Astrocyte (in vitro differentiated cells and primary cell): ENCODE results near the gene FAHD2A. TPM values are rescaled to one million over a fixed set of nuclear protein-coding genes. Genes with fewer than 3 reads are reported as not detected.
A peak's percentile ranks its signal among the peaks of the same experiment; 100 is the strongest.
"Not testable (repeated sequence)": the region's sequence is repeated elsewhere in the genome, so short reads cannot be mapped to it uniquely, and the experiment has no call there.

Experiments
- DNase-seq: peaks from one replicate; pipeline ENCODE4 v3.0.0-alpha.2; 2010; ENCODE audit warnings: low read depth
- FAIRE-seq: peaks from 2 replicates; lab custom pipeline; 2011; peaks lifted over from hg19 to GRCh38; lab: Jason Lieb, UNC
- H2AFZ ChIP-seq: 2 replicates; pipeline ENCODE4 v1.6.0; 2012; ENCODE audit warnings: low read depth, low read length, inconsistent platforms
- H3K27ac ChIP-seq: 2 replicates; pipeline ENCODE4 v1.5.1; 2011; ENCODE audit warnings: low read depth, low read length, inconsistent platforms
- H3K27me3 ChIP-seq: 2 replicates; pipeline ENCODE4 v1.6.0; 2011; ENCODE audit warnings: low read length, inconsistent platforms; ENCODE audit not compliant: insufficient read depth
- H3K36me3 ChIP-seq: 2 replicates; pipeline ENCODE4 v1.5.1; 2011; ENCODE audit warnings: low read length, inconsistent platforms; ENCODE audit not compliant: insufficient read depth
- H3K4me1 ChIP-seq: 2 replicates; pipeline ENCODE4 v1.5.1; 2011; ENCODE audit warnings: low read length, inconsistent platforms; ENCODE audit not compliant: insufficient read depth
- H3K4me2 ChIP-seq: 2 replicates; pipeline ENCODE4 v1.6.0; 2012; ENCODE audit warnings: low read length, inconsistent platforms
- H3K4me3 ChIP-seq: 2 replicates; pipeline ENCODE4 v1.5.1; 2011; ENCODE audit warnings: low read depth, mild to moderate bottlenecking, low read length, inconsistent platforms; ENCODE audit not compliant: insufficient read depth
- H3K79me2 ChIP-seq: 2 replicates; pipeline ENCODE4 v1.6.0; 2012; ENCODE audit warnings: mild to moderate bottlenecking, low read length, inconsistent platforms; ENCODE audit not compliant: insufficient read depth
- H3K9ac ChIP-seq: 2 replicates; pipeline ENCODE4 v1.6.0; 2012; ENCODE audit warnings: mild to moderate bottlenecking, low read length, inconsistent platforms
- H3K9me3 ChIP-seq: 2 replicates; pipeline ENCODE4 v1.5.1; 2012; ENCODE audit warnings: low read depth, mild to moderate bottlenecking, low read length, inconsistent platforms; ENCODE audit not compliant: insufficient read depth
- H4K20me1 ChIP-seq: 2 replicates; pipeline ENCODE4 v1.6.0; 2012; ENCODE audit warnings: low read length, inconsistent platforms; ENCODE audit not compliant: insufficient read depth
- H3K27ac Mint-ChIP-seq: one replicate; pipeline ENCODE4 v1.8.0; 2021; ENCODE audit warnings: mild to moderate bottlenecking, mixed read lengths; ENCODE audit not compliant: unreplicated experiment
- H3K27me3 Mint-ChIP-seq: one replicate; pipeline ENCODE4 v1.8.0; 2021; ENCODE audit warnings: low read depth, mixed read lengths; ENCODE audit not compliant: unreplicated experiment
- H3K36me3 Mint-ChIP-seq: one replicate; pipeline ENCODE4 v1.8.0; 2021; ENCODE audit warnings: low read depth, mixed read lengths; ENCODE audit not compliant: unreplicated experiment
- H3K4me1 Mint-ChIP-seq: one replicate; pipeline ENCODE4 v1.8.0; 2021; ENCODE audit warnings: low read depth, mixed read lengths; ENCODE audit not compliant: unreplicated experiment
- H3K4me3 Mint-ChIP-seq: one replicate; pipeline ENCODE4 v1.8.0; 2021; ENCODE audit warnings: mild to moderate bottlenecking, moderate library complexity, mixed read lengths; ENCODE audit not compliant: unreplicated experiment
- H3K9me3 Mint-ChIP-seq: one replicate; pipeline ENCODE4 v1.8.0; 2021; ENCODE audit warnings: mild to moderate bottlenecking, mixed read lengths; ENCODE audit not compliant: unreplicated experiment
- total RNA-seq: library from RNA; stranded (reverse); gene quantifications from 2 replicates; pipeline ENCODE4 v1.2.1, GENCODE V29; 2021

FAHD2A gene
- total RNA-seq, 1 donor from 2014 or later: 21.9 TPM

DNA sequence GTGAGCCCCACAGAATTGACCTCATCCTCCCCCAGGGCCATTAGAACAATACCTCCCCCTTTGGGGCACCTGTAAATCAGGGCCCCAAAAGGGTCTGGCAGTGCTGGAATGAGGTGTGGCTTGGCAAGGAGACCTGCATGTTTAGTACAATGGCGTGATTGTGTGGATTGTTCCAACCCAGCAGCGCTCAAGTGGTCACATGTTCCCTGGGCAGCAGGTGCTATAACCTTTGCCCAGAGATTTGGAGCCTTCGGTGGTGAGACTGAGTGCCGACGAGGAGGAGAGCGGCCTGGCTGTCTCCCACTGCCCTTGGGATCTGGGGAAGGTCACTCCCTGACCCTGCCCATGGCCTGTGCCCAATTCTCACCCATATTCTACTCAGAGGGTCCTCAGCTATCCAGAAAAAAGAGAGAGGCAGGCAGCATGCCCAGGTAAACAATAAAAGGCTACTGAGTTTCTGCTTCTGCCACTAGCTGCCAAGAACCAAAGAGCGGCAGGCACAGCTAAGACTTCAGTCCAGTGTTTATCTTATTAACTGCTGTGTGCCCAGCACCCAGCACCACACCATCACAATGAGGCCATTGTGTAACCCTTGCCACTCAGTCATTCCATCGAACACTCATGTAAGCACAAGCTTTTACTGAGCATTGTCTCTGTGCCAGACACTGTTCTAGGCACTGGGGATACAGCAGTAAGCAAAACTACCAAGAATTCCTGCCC is 27.4 kb downstream of the FAHD2A start:
- H3K36me3 Mint-ChIP-seq, H3K9me3 ChIP-seq, H3K27ac ChIP-seq, FAIRE-seq, H3K4me3 ChIP-seq, H3K9ac ChIP-seq, H3K27me3 ChIP-seq, H3K4me2 ChIP-seq, H2AFZ ChIP-seq, H3K9me3 Mint-ChIP-seq, H3K27ac Mint-ChIP-seq, H3K79me2 ChIP-seq, H3K27me3 Mint-ChIP-seq, H3K36me3 ChIP-seq, H3K4me3 Mint-ChIP-seq, H4K20me1 ChIP-seq, H3K4me1 ChIP-seq, H3K4me1 Mint-ChIP-seq, DNase-seq: not testable (repeated sequence)

DNA sequence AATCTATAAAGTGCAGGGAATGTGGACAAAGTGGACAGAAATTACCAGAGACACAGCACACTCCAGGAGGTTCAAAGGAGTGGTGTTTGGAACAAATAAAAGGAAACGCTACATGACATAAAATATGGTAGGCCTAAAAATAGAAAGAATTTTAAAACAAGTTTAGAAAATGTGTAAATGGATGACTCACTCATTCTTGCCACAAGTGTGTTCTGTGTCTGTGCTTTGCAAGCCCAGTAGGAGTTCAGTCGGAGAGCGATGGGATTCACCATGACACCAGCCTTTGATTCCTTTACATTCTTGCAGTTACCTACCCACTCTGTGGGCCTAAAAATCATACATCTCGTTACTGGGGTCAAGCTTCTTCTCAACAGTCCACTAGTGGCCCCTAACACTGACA is 30.9 kb downstream of the FAHD2A start:
- peak; percentile 64 for FAIRE-seq

DNA sequence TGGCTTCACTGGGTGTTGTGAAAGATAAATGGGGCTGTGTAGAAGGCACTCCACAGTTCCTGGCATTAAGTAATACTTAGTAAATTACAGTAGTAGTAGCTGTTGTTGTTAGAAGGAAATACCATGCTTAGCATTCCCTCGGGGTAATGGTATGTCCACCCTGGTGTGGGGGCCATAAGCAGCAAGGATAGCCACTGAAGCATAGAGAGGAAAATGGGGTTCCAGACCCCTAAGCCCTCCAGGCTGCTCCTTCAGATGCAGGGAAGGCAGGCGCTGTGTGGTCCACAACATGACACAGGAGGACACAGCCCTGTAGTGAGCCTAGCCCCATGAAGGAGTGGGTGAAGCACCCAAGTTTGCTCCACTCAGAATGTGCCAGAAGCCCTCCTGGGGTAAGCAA is 31.5 kb downstream of the FAHD2A start:
- not testable (repeated sequence) for H3K4me1 ChIP-seq, FAIRE-seq, H3K36me3 Mint-ChIP-seq, H3K79me2 ChIP-seq, H3K4me3 ChIP-seq, H3K9me3 ChIP-seq, H3K4me1 Mint-ChIP-seq, H4K20me1 ChIP-seq, H3K9me3 Mint-ChIP-seq, H3K27me3 Mint-ChIP-seq, H2AFZ ChIP-seq, H3K36me3 ChIP-seq, H3K27me3 ChIP-seq, H3K4me3 Mint-ChIP-seq
- H3K4me2 ChIP-seq: peak overlapping the region; percentile 33
- H3K27ac ChIP-seq: peak overlapping the region; percentile 89
- H3K9ac ChIP-seq: peak overlapping the region; percentile 66
- H3K27ac Mint-ChIP-seq: peak overlapping the region; percentile 53
- DNase-seq: peak; percentile 15

More for the DNA sequence above, 30.9 kb downstream of the FAHD2A start:
- H4K20me1 ChIP-seq, H3K9ac ChIP-seq, H3K4me3 Mint-ChIP-seq, H3K27me3 ChIP-seq, H3K36me3 Mint-ChIP-seq, H3K4me1 ChIP-seq, H3K36me3 ChIP-seq, H2AFZ ChIP-seq, H3K4me3 ChIP-seq, H3K4me1 Mint-ChIP-seq, H3K27me3 Mint-ChIP-seq, H3K4me2 ChIP-seq, H3K9me3 ChIP-seq, H3K9me3 Mint-ChIP-seq, H3K27ac Mint-ChIP-seq, DNase-seq, H3K79me2 ChIP-seq: not testable (repeated sequence)
- H3K27ac ChIP-seq: peak overlapping the region; percentile 33

DNA sequence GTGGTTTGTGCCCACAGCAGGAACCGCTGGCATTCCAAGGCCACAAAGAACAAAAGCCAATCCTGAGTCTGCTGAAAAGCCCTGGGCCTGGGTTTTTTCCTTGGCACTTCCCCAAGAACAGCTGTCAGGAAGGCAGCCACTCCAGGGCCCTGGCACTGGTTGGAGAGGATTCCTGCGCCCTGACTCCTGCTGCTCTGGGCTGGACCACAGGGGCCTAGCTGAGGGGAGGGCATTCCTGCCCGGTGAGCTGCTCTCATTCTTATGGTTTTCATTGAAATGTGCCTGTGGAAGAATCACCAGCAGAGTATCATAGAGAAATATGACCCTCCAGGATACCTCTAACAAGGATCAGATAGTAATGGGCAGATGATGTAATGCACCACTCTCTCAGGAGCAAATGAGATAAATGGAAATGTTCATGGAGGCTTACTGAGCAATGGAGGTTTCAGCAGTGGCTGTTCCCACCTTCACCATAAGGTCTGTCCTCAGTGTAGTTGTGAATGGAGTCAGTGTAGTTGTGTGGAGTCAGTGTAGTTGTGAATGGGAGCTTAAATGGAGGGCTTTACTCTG is 32.1 kb downstream of the FAHD2A start:
- not testable (repeated sequence) for H3K9me3 ChIP-seq, H3K9me3 Mint-ChIP-seq
- peak; percentile 92 for FAIRE-seq

DNA sequence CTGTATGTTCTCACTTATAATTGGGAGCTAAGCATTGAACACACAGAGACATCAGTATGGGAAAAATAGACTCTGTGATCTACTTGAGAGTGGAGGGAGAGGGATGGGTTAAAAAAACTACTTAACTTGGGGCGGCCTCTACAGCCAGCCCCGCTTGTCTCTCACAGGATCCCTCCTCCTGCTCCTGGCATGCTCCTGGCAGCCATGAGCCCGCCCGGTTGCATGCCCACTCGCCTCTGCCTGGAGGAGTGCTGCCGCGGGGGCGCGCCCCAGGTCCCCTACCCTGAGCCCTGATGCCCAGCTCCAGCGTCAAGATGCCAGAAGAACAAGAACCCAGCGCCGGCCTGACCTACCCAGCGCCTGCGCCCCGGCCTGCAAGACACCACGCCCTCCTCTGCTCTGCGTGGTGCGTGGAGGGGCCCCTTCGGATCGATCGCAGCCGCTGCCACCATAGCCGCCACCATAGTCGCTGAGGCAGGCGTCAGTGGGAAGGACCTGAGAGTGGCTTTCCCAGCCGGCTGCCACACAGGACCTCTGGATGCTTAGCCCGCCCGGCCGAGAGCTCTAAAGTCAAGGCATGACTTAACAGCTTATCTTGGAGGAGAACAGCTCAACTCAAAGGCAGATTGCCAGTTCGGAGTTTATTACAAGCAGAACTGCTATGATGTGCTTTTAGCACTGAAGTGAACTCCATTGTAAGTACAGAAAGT is 32.8 kb downstream of the FAHD2A start:
- H3K79me2 ChIP-seq, H3K9ac ChIP-seq, H3K9me3 Mint-ChIP-seq, FAIRE-seq, H4K20me1 ChIP-seq, H3K27ac ChIP-seq, H3K4me1 ChIP-seq, H3K4me2 ChIP-seq, H3K27me3 ChIP-seq, H3K4me3 Mint-ChIP-seq, H3K36me3 Mint-ChIP-seq, H2AFZ ChIP-seq, H3K4me3 ChIP-seq, DNase-seq, H3K9me3 ChIP-seq, H3K27me3 Mint-ChIP-seq, H3K36me3 ChIP-seq, H3K27ac Mint-ChIP-seq, H3K4me1 Mint-ChIP-seq: not testable (repeated sequence)

More for the DNA sequence above, 32.1 kb downstream of the FAHD2A start:
- H2AFZ ChIP-seq, H3K36me3 ChIP-seq, H3K4me2 ChIP-seq, H4K20me1 ChIP-seq, H3K27me3 Mint-ChIP-seq, H3K4me3 Mint-ChIP-seq, H3K4me1 ChIP-seq, H3K79me2 ChIP-seq, H3K27ac Mint-ChIP-seq, H3K9ac ChIP-seq, H3K36me3 Mint-ChIP-seq, H3K27ac ChIP-seq, H3K4me1 Mint-ChIP-seq, H3K27me3 ChIP-seq, H3K4me3 ChIP-seq: not testable (repeated sequence)
- peak; percentile 86 for DNase-seq

DNA sequence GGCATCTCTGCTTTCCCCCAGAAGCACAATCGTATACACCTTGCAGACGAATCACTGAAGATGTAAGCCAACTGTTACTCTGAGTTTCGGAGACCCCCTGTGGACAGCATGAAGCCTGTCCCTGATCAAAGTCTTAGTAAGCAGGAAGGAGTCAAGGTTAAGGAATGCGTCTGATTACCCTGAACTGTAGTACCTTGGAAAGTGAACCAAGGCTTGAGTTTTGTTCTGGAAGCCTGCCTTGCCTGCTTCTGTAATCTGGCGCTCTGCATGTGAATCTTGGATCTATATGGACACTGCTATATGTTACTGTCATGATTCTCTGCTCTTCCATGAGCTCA is 33.3 kb downstream of the FAHD2A start:
- not testable (repeated sequence) for H3K36me3 ChIP-seq, H3K4me1 Mint-ChIP-seq, H3K4me3 ChIP-seq, H3K4me1 ChIP-seq, H3K9me3 Mint-ChIP-seq, H3K27me3 ChIP-seq, H3K27ac ChIP-seq, H3K36me3 Mint-ChIP-seq, H4K20me1 ChIP-seq, H3K9me3 ChIP-seq, DNase-seq, H3K27me3 Mint-ChIP-seq, H3K79me2 ChIP-seq, H3K27ac Mint-ChIP-seq, H3K4me3 Mint-ChIP-seq, H2AFZ ChIP-seq, H3K9ac ChIP-seq, H3K4me2 ChIP-seq
- FAIRE-seq: peak; percentile 99
